ENCODE data around the gene GFRA1.

Gene GFRA1

DNA sequence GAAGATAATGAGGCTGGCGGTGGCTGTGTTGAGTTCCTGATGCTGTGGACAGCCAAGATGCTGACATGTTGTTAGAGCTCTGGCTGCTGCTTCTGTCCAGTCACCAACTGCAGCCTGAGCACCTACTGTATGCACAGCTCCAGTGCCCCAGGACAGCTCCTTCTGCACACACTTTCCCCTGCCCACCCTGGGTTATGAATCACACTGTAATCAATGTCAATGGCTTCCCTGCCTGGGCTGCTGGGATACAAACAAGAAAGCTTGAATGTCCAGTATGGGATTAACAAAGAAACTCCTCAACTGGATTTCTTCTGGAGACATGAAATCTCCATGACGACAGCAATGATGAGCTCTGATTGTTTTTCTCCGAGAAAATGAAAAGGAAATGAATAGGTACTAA, 172.0 kb downstream of the GFRA1 start:
- Histone ChIP-seq H3K9me3 (ENCODE audit: low read length) (no peaks in the 10 kb centered on the region), H4K20me1 (ENCODE audit: insufficient read depth, low read length) (no peaks in the 10 kb centered on the region), H3K4me2 (ENCODE audit: low read length) (no peak overlapping the region), H3K9ac (ENCODE audit: low read length) (no peak overlapping the region), H3K79me2 (ENCODE audit: insufficient read depth, low read length) (no peaks in the 10 kb centered on the region), H2AFZ (ENCODE audit: low read length) (no peak overlapping the region), H3K9me2 (ENCODE audit: low read depth, low read length) (no peaks in the 10 kb centered on the region), H3F3A (ENCODE audit: insufficient read depth, low read length) (no peaks in the 10 kb centered on the region), H3K27ac (ENCODE audit: low read depth, low read length, poor library complexity, severe bottlenecking) (no peak overlapping the region), H3K36me3 (ENCODE audit: insufficient read depth, low read length) (no peaks in the 10 kb centered on the region), H3K4me3 (ENCODE audit: low read depth, low read length, poor library complexity, severe bottlenecking) (no peak overlapping the region), H3K27me3 (ENCODE audit: insufficient read depth, low read length) (no peaks in the 10 kb centered on the region), H3K4me1 (ENCODE audit: insufficient read depth, low read length, severe bottlenecking) (no peaks in the 10 kb centered on the region)
- TF ChIP-seq CTCF (IDR thresholded peaks at IDR 0.05; ENCODE audit: low read length) (no peak), EZH2 (IDR thresholded peaks at IDR 0.05; ENCODE audit: borderline replicate concordance, low read length) (no peak)

GRCh38 chr10:116099023-116099420, 174.0 kb downstream of the GFRA1 start:
- no peak overlapping the region for H3K4me2 ChIP-seq (ENCODE audit: low read length)
- H3F3A ChIP-seq (ENCODE audit: insufficient read depth, low read length) = no peaks in the 10 kb centered on the region
- H3K27ac ChIP-seq (ENCODE audit: low read depth, low read length, poor library complexity, severe bottlenecking) = no peak overlapping the region

GRCh38 chr10:116098411-116099022, 174.5 kb downstream of the GFRA1 start:
- Histone ChIP-seq H3K36me3 (ENCODE audit: insufficient read depth, low read length) (no peaks in the 10 kb centered on the region), H3K9me3 (ENCODE audit: low read length) (no peaks in the 10 kb centered on the region), H3K79me2 (ENCODE audit: insufficient read depth, low read length) (no peaks in the 10 kb centered on the region), H4K20me1 (ENCODE audit: insufficient read depth, low read length) (no peaks in the 10 kb centered on the region), H3K27me3 (ENCODE audit: insufficient read depth, low read length) (no peaks in the 10 kb centered on the region), H3K9ac (ENCODE audit: low read length) (no peak overlapping the region), H3K27ac (ENCODE audit: low read depth, low read length, poor library complexity, severe bottlenecking) (no peak overlapping the region), H3K4me3 (ENCODE audit: low read depth, low read length, poor library complexity, severe bottlenecking) (no peak overlapping the region), H2AFZ (ENCODE audit: low read length) (no peak overlapping the region), H3K4me2 (ENCODE audit: low read length) (no peak overlapping the region), H3K9me2 (ENCODE audit: low read depth, low read length) (no peaks in the 10 kb centered on the region), H3F3A (ENCODE audit: insufficient read depth, low read length) (no peaks in the 10 kb centered on the region), H3K4me1 (ENCODE audit: insufficient read depth, low read length, severe bottlenecking) (no peaks in the 10 kb centered on the region)
- no peak for TF ChIP-seq EZH2 (IDR thresholded peaks at IDR 0.05; ENCODE audit: borderline replicate concordance, low read length)

More at GRCh38 chr10:116099023-116099420, 174.0 kb downstream of the GFRA1 start:
- no peak overlapping the region for H3K4me3 ChIP-seq (ENCODE audit: low read depth, low read length, poor library complexity, severe bottlenecking)
- no peaks in the 10 kb centered on the region for H4K20me1 ChIP-seq (ENCODE audit: insufficient read depth, low read length)
- no peaks in the 10 kb centered on the region for H3K36me3 ChIP-seq (ENCODE audit: insufficient read depth, low read length)
- no peaks in the 10 kb centered on the region for H3K79me2 ChIP-seq (ENCODE audit: insufficient read depth, low read length)
- no peak overlapping the region for H2AFZ ChIP-seq (ENCODE audit: low read length)
- H3K9me2 ChIP-seq (ENCODE audit: low read depth, low read length) = no peaks in the 10 kb centered on the region
- no peak overlapping the region for H3K9ac ChIP-seq (ENCODE audit: low read length)
- H3K27me3 ChIP-seq (ENCODE audit: insufficient read depth, low read length) = no peaks in the 10 kb centered on the region
- no peaks in the 10 kb centered on the region for H3K9me3 ChIP-seq (ENCODE audit: low read length)
- H3K4me1 ChIP-seq (ENCODE audit: insufficient read depth, low read length, severe bottlenecking) = no peaks in the 10 kb centered on the region
- no peak for TF ChIP-seq CTCF (IDR thresholded peaks at IDR 0.05; ENCODE audit: low read length)
- TF ChIP-seq EZH2 (IDR thresholded peaks at IDR 0.05; ENCODE audit: borderline replicate concordance, low read length) = no peak

DNA sequence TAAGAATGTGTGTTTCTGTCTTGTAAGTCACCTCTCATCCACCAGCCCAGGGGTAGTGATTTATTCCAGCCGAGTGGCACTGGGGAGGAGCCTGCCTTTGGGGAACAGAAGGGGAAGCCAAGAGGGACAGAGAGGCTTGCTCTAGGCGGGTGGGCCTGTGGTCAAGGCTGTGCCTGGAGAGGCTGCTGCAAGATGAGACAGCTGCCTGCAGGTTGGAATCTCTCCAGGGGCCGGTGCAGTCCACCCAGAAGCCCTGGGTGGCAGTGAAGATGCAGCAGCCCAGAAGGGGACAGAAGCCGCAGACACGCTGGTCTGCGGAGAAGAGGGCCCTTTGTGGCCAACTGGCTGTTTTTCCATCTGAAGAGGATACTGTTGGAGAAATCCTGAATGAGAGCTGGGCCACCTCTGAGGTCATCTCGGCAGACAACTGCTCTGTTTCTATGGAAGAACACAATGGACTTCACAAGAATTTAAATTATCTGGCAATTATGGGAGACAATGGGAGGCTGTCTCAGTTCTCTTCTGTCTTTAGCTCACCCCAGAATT, 175.7 kb downstream of the GFRA1 start:
- no peak for TF ChIP-seq CTCF (IDR thresholded peaks at IDR 0.05; ENCODE audit: low read length)
- TF ChIP-seq EZH2 (IDR thresholded peaks at IDR 0.05; ENCODE audit: borderline replicate concordance, low read length) = no peak
- H3K27ac ChIP-seq (ENCODE audit: low read depth, low read length, poor library complexity, severe bottlenecking) = no peak overlapping the region

More for the DNA sequence above, 175.7 kb downstream of the GFRA1 start:
- Histone ChIP-seq H3K4me1 (ENCODE audit: insufficient read depth, low read length, severe bottlenecking) (no peaks in the 10 kb centered on the region), H3K36me3 (ENCODE audit: insufficient read depth, low read length) (no peaks in the 10 kb centered on the region), H3K79me2 (ENCODE audit: insufficient read depth, low read length) (no peaks in the 10 kb centered on the region), H2AFZ (ENCODE audit: low read length) (no peak overlapping the region), H3K9ac (ENCODE audit: low read length) (no peak overlapping the region), H3K9me2 (ENCODE audit: low read depth, low read length) (no peaks in the 10 kb centered on the region), H3K27me3 (ENCODE audit: insufficient read depth, low read length) (no peaks in the 10 kb centered on the region), H4K20me1 (ENCODE audit: insufficient read depth, low read length) (no peaks in the 10 kb centered on the region), H3F3A (ENCODE audit: insufficient read depth, low read length) (no peaks in the 10 kb centered on the region), H3K4me2 (ENCODE audit: low read length) (no peak overlapping the region), H3K4me3 (ENCODE audit: low read depth, low read length, poor library complexity, severe bottlenecking) (no peak overlapping the region), H3K9me3 (ENCODE audit: low read length) (no peaks in the 10 kb centered on the region)

Data from OCI-LY1 (cell line).